ENCODE results near the gene MAP7D1.

Gene MAP7D1

GRCh38 chr1:36112823-36113222 lies 43.1 kb upstream of the MAP7D1 start:
- TF ChIP-seq CTCF (IDR thresholded peaks at IDR 0.05; ENCODE audit: borderline replicate concordance, insufficient read depth, low read depth, low read length): no peak
- no peak overlapping the region for H3K4me3 ChIP-seq (ENCODE audit: low read depth, low read length)

- no peak overlapping the region for H3K4me3 ChIP-seq (ENCODE audit: low read depth, low read length)
- no peak for TF ChIP-seq CTCF (IDR thresholded peaks at IDR 0.05; ENCODE audit: borderline replicate concordance, insufficient read depth, low read depth, low read length)
Measured at GRCh38 chr1:36114371-36114770, 41.6 kb upstream of the MAP7D1 start.

- H3K4me3 ChIP-seq (ENCODE audit: low read depth, low read length): no peak overlapping the region
- no peak for TF ChIP-seq CTCF (IDR thresholded peaks at IDR 0.05; ENCODE audit: borderline replicate concordance, insufficient read depth, low read depth, low read length)
Measured at GRCh38 chr1:36115200-36115669, 40.7 kb upstream of the MAP7D1 start.

GRCh38 chr1:36115931-36116330 lies 40.0 kb upstream of the MAP7D1 start:
- TF ChIP-seq CTCF (IDR thresholded peaks at IDR 0.05; ENCODE audit: borderline replicate concordance, insufficient read depth, low read depth, low read length): no peak

GRCh38 chr1:36116901-36117300 lies 39.1 kb upstream of the MAP7D1 start:
- no peak overlapping the region for H3K4me3 ChIP-seq (ENCODE audit: low read depth, low read length)
- no peak for TF ChIP-seq CTCF (IDR thresholded peaks at IDR 0.05; ENCODE audit: borderline replicate concordance, insufficient read depth, low read depth, low read length)

More at GRCh38 chr1:36115931-36116330, 40.0 kb upstream of the MAP7D1 start:
- no peak overlapping the region for H3K4me3 ChIP-seq (ENCODE audit: low read depth, low read length)

- H3K4me3 ChIP-seq (ENCODE audit: low read depth, low read length): no peak overlapping the region
- TF ChIP-seq CTCF (IDR thresholded peaks at IDR 0.05; ENCODE audit: borderline replicate concordance, insufficient read depth, low read depth, low read length): no peak
Measured at GRCh38 chr1:36118447-36119204, 37.3 kb upstream of the MAP7D1 start.

GRCh38 chr1:36119456-36119855 lies 36.5 kb upstream of the MAP7D1 start:
- no peak for TF ChIP-seq CTCF (IDR thresholded peaks at IDR 0.05; ENCODE audit: borderline replicate concordance, insufficient read depth, low read depth, low read length)
- H3K4me3 ChIP-seq (ENCODE audit: low read depth, low read length): no peak overlapping the region

Measured in GM12875 (cell line).